Endothelial cell of umbilical vein (primary cell): ENCODE data around the gene COBLL1. TPM values are rescaled to one million over a fixed set of nuclear protein-coding genes. Genes with fewer than 3 reads are reported as not detected.

Experiments used
- BruUV-seq: library from RNA; stranded (reverse); fragments of 400-500 nt; replicated peaks from 2 replicates; lab custom pipeline; 2021; lab: Mats Ljungman, UMichigan
- CTCF ChIA-PET: fragments of 300-600, 350-600 bp; sonication (Branson Sonifier 250); formaldehyde crosslinking; loops from one replicate; lab custom pipeline; 2021; ENCODE audit warnings: antibody characterized with exemption, inconsistent platforms; lab: Charles Lee
- POLR2A ChIA-PET: fragments of 300-600, 350-600 bp; sonication (Branson Sonifier 250); formaldehyde crosslinking; loops from one replicate; lab custom pipeline; 2021; ENCODE audit warnings: antibody characterized with exemption, inconsistent platforms; lab: Charles Lee
- DNase-seq: peaks from one replicate; pipeline ENCODE4 v3.0.0-alpha.2; 2011; ENCODE audit warnings: low read depth, low spot score
- FAIRE-seq: peaks from 2 replicates; lab custom pipeline; 2011; peaks lifted over from hg19 to GRCh38; lab: Jason Lieb, UNC
- H2AFZ ChIP-seq: 2 replicates; pipeline ENCODE4 v1.6.0; 2012; ENCODE audit warnings: low read depth, low read length, control low read depth, inconsistent platforms
- H3K27ac ChIP-seq: 2 replicates; pipeline ENCODE4 v1.5.1; 2011; ENCODE audit warnings: low read depth, mild to moderate bottlenecking, control low read depth, low read length, moderate library complexity; ENCODE audit not compliant: insufficient read depth
- H3K27me3 ChIP-seq, 2 experiments: 2 replicates each; pipeline versions ENCODE4 v1.6.0 to v1.6.1; 2011; ENCODE audit warnings: low read length in 2 of 2, mixed read lengths in 1 of 2; ENCODE audit not compliant: control insufficient read depth in 2 of 2, insufficient read depth in 2 of 2
- H3K36me3 ChIP-seq, 2 experiments: 2 replicates in 1 of 2; 3 replicates in 1 of 2; pipeline ENCODE4 v1.5.1; 2011; ENCODE audit warnings: low read length in 2 of 2, mild to moderate bottlenecking in 1 of 2, moderate library complexity in 1 of 2; ENCODE audit not compliant: control insufficient read depth in 2 of 2, insufficient read depth in 2 of 2; ENCODE audit errors: extremely low read depth in 1 of 2
- H3K4me1 ChIP-seq: 3 replicates; pipeline ENCODE4 v1.5.1; 2011; ENCODE audit warnings: mild to moderate bottlenecking, low read length; ENCODE audit not compliant: control insufficient read depth, insufficient read depth; ENCODE audit errors: extremely low read depth
- H3K4me2 ChIP-seq: 2 replicates; pipeline ENCODE4 v1.6.1; 2011; ENCODE audit warnings: low read length, control low read depth, mixed read lengths; ENCODE audit not compliant: insufficient read depth
- H3K4me3 ChIP-seq, 3 experiments: fragments of 200-600 bp in 1 of 3; sonication (generic), shearing (Covaris generic) in 1 of 3; replicated peaks in 1 of 3; 2 replicates each; pipeline ENCODE4 v1.5.1; 2011 to 2016; ENCODE audit warnings: control low read depth in 3 of 3, low read length in 3 of 3, mild to moderate bottlenecking in 2 of 3, inconsistent platforms in 1 of 3, low read depth in 1 of 3, moderate library complexity in 1 of 3; ENCODE audit not compliant: insufficient read depth in 1 of 3
- H3K79me2 ChIP-seq: 2 replicates; pipeline ENCODE4 v1.6.0; 2012; ENCODE audit warnings: low read length, inconsistent platforms; ENCODE audit not compliant: control insufficient read depth, insufficient read depth
- H3K9ac ChIP-seq: replicated peaks from 2 replicates; pipeline ENCODE3; 2011; ENCODE audit warnings: low read length, control low read depth; ENCODE audit not compliant: insufficient read depth; ENCODE audit errors: extremely low read depth
- H3K9me1 ChIP-seq: replicated peaks from 3 replicates; pipeline ENCODE4 v1.6.0; 2011; ENCODE audit warnings: mild to moderate bottlenecking, low read length; ENCODE audit not compliant: control insufficient read depth, insufficient read depth; ENCODE audit errors: extremely low read depth
- H3K9me3 ChIP-seq: replicated peaks from 2 replicates; pipeline ENCODE4 v1.5.1; 2012; ENCODE audit warnings: low read length, inconsistent platforms; ENCODE audit not compliant: control insufficient read depth, insufficient read depth
- H4K20me1 ChIP-seq: replicated peaks from 2 replicates; pipeline ENCODE3; 2011; ENCODE audit warnings: mild to moderate bottlenecking, low read length; ENCODE audit not compliant: control insufficient read depth, insufficient read depth; ENCODE audit errors: extremely low read depth
- CTCF ChIP-seq, 2 donors: IDR thresholded peaks; 1 replicate in 1 of 2; 2 replicates in 1 of 2; pipeline ENCODE4 v1.5.1; 2011; ENCODE audit warnings: low read length in 2 of 2, mild to moderate bottlenecking in 2 of 2, moderate library complexity in 2 of 2, control low read depth in 1 of 2, inconsistent platforms in 1 of 2, low read depth in 1 of 2; ENCODE audit not compliant: insufficient read depth in 1 of 2; ENCODE audit errors: extremely low read depth in 1 of 2
- EZH2 ChIP-seq: IDR thresholded peaks from 2 replicates; pipeline ENCODE4 v1.6.1; 2012; ENCODE audit warnings: borderline replicate concordance, low read depth, mild to moderate bottlenecking, moderate library complexity, low read length, inconsistent platforms; ENCODE audit not compliant: severe bottlenecking
- FOS ChIP-seq: IDR thresholded peaks from 2 replicates; pipeline ENCODE4 v1.6.1; 2011; ENCODE audit warnings: mild to moderate bottlenecking, low read length, moderate library complexity, borderline replicate concordance; ENCODE audit not compliant: insufficient read depth
- GATA2 ChIP-seq: IDR thresholded peaks from 2 replicates; pipeline ENCODE4 v1.7.0; 2011; ENCODE audit warnings: low read depth, mild to moderate bottlenecking, moderate library complexity, mixed read lengths, low read length; ENCODE audit not compliant: insufficient read length, insufficient read depth
- JUN ChIP-seq: IDR thresholded peaks from 2 replicates; pipeline ENCODE4 v1.6.1; 2011; ENCODE audit warnings: borderline replicate concordance, low read depth; ENCODE audit not compliant: insufficient read length, insufficient read depth
- MAX ChIP-seq: IDR thresholded peaks from 2 replicates; pipeline ENCODE4 v1.6.1; 2011; ENCODE audit not compliant: insufficient read depth, insufficient read length
- MYC ChIP-seq: IDR thresholded peaks from one replicate; pipeline ENCODE4 v1.6.1; 2011; ENCODE audit warnings: mild to moderate bottlenecking, low read depth, low read length
- POLR2A ChIP-seq: IDR thresholded peaks from 2 replicates; pipeline ENCODE4 v1.6.1; 2012; ENCODE audit warnings: low read depth, mild to moderate bottlenecking, control low read depth, low read length
- POLR2AphosphoS5 ChIP-seq: IDR thresholded peaks from 2 replicates; pipeline ENCODE4 v1.6.1; 2012; ENCODE audit warnings: low read depth, mild to moderate bottlenecking, control low read depth, low read length, moderate library complexity; ENCODE audit not compliant: insufficient read depth
- dilution Hi-C: fragments of 300-500 bp; cut with MboI; formaldehyde crosslinking; loops from one replicate; pipeline ENCODE4 v1.15.0; 2019; ENCODE audit warnings: low sequenced_read_pairs; ENCODE audit not compliant: extremely low pct_ligation_motif_present
- intact Hi-C: fragments of 100-400 bp; cut with micrococcal nuclease; formaldehyde crosslinking; loops from one replicate; pipeline ENCODE4 v1.10.0; 2022
- polyA plus RNA-seq, 4 experiments: library from polyadenylated mRNA; depleted of rRNA in 3 of 4; stranded (reverse) in 3 of 4; unstranded in 1 of 4; fragments of >200 nt; gene quantifications; 2 replicates each; pipeline versions ENCODE4 v1.2.1 to v1.2.3, GENCODE V29; 2011 to 2012; ENCODE audit warnings: missing spikeins in 1 of 4
- total RNA-seq: library from RNA; stranded (reverse); gene quantifications from 2 replicates; pipeline ENCODE4 v1.2.3, GENCODE V29; 2021

Gene COBLL1
- total and polyA plus RNA-seq, 2 donors (not counting 3 experiments of a cell fraction or from before 2014, with no cell fraction given): 9.1 to 38.4 TPM

- H3K4me3 ChIP-seq: no peak overlapping the region
- no peaks in the 10 kb centered on the region for H3K9me1 ChIP-seq
- DNase-seq (no peak), FAIRE-seq (no peak)
- intact Hi-C loops: loop anchor here (1.0 kb wide), 1 partner anchor 95 kb away; no protein-coding TSS in a partner anchor
- H3K36me3 ChIP-seq: no peaks in the 10 kb centered on the region
- peak overlapping the region; percentile 41 for H2AFZ ChIP-seq
- dilution Hi-C loops: no loop called here
- no peak overlapping the region for H3K27ac ChIP-seq
- CTCF ChIA-PET: interaction anchor here (1.5 kb wide), 1 partner anchor 95 kb away, joined by 15 read pairs; no protein-coding TSS in a partner anchor
- peaks cover 5% of the 10 kb centered on the region for H3K4me1 ChIP-seq
- no TSS peak for BruUV-seq
- TF ChIP-seq FOS (peak; percentile 41), POLR2A (no peak), POLR2AphosphoS5 (no peak)
- no peak overlapping the region for H3K9ac ChIP-seq
- no peaks in the 10 kb centered on the region for H3K27me3 ChIP-seq
- POLR2A ChIA-PET: no interaction called here
- H3K79me2 ChIP-seq: no peaks in the 10 kb centered on the region
- H3K9me3 ChIP-seq: no peaks in the 10 kb centered on the region
- no peak overlapping the region for H3K4me2 ChIP-seq
- H4K20me1 ChIP-seq: no peaks in the 10 kb centered on the region
Measured at GRCh38 chr2:164655336-164655735, 186.3 kb downstream of the COBLL1 start.

GRCh38 chr2:164651361-164651760 lies 190.3 kb downstream of the COBLL1 start:
- Histone ChIP-seq H3K9me3 (no peaks in the 10 kb centered on the region), H3K9me1 (no peaks in the 10 kb centered on the region), H3K4me1 (peaks cover 5% of the 10 kb centered on the region), H3K27me3 (no peaks in the 10 kb centered on the region), H3K27ac (no peak overlapping the region), H3K79me2 (no peaks in the 10 kb centered on the region), H2AFZ (no peak overlapping the region), H3K36me3 (no peaks in the 10 kb centered on the region), H3K4me3 (no peak overlapping the region), H4K20me1 (no peaks in the 10 kb centered on the region), H3K4me2 (no peak overlapping the region), H3K9ac (no peak overlapping the region)
- no peak for TF ChIP-seq POLR2A
- TF ChIP-seq POLR2AphosphoS5: no peak
- no peak for TF ChIP-seq GATA2
- TF ChIP-seq FOS: no peak
- no peak for TF ChIP-seq JUN
- no peak for TF ChIP-seq EZH2
- TF ChIP-seq CTCF (IDR thresholded peaks at IDR 0.05; ENCODE audit: extremely low read depth in 1 of 2, insufficient read depth in 1 of 2, low read depth in 1 of 2, low read length in 2 of 2): no peak
- no peak for TF ChIP-seq MYC
- no peak for TF ChIP-seq MAX
- DNase-seq: no peak
- ChIA-PET POLR2A (no interaction called here), CTCF (interaction anchor here (1.6 kb wide), 1 partner anchor 91 kb away, joined by 4 read pairs; no protein-coding TSS in a partner anchor)
- BruUV-seq: no TSS peak
- no peak for FAIRE-seq
- intact Hi-C loops (no loop called here), dilution Hi-C loops (no loop called here)
